Neural cell (in vitro differentiated cells): Measurements from ENCODE around the gene AASS. TPM values are rescaled to one million over a fixed set of nuclear protein-coding genes. Genes with fewer than 3 reads are reported as not detected.

Experiments used
- H2AFZ ChIP-seq: fragments of 200-600, 300-800 bp; sonication (generic), shearing (Covaris generic); 2 replicates; pipeline ENCODE4 v1.6.0; 2014; ENCODE audit warnings: low read depth, mild to moderate bottlenecking, antibody characterized with exemption, low read length, moderate library complexity
- H3F3A ChIP-seq: fragments of 200-600 bp; shearing (Covaris generic); 2 replicates; pipeline ENCODE4 v1.6.1; 2016; ENCODE audit warnings: mild to moderate bottlenecking, moderate library complexity, mixed read lengths, antibody characterized with exemption, low read length; ENCODE audit not compliant: insufficient read depth, poor library complexity, severe bottlenecking
- H3K27ac ChIP-seq: fragments of 200-600, 300-800 bp; sonication (generic), shearing (Covaris generic); 2 replicates; pipeline ENCODE4 v1.5.1; 2014; ENCODE audit warnings: mild to moderate bottlenecking, low read length, moderate library complexity
- H3K27me3 ChIP-seq: fragments of 300-800, 200-600 bp; sonication (generic), shearing (Covaris generic); 2 replicates; pipeline ENCODE4 v1.6.0; 2014; ENCODE audit warnings: mild to moderate bottlenecking, low read depth, low read length, moderate library complexity; ENCODE audit not compliant: insufficient read depth
- H3K36me3 ChIP-seq: fragments of 300-800, 200-600 bp; sonication (generic), shearing (Covaris generic); 2 replicates; pipeline ENCODE4 v1.5.1; 2014; ENCODE audit warnings: mild to moderate bottlenecking, antibody characterized with exemption, low read length, moderate library complexity; ENCODE audit not compliant: insufficient read depth
- H3K4me2 ChIP-seq: fragments of 300-800, 200-600 bp; sonication (generic), shearing (Covaris generic); 2 replicates; pipeline ENCODE4 v1.6.0; 2014; ENCODE audit warnings: mild to moderate bottlenecking, low read length
- H3K4me3 ChIP-seq: fragments of 300-800, 200-600 bp; sonication (generic), shearing (Covaris generic); 2 replicates; pipeline ENCODE4 v1.5.1; 2014; ENCODE audit warnings: mild to moderate bottlenecking, low read length, moderate library complexity
- H3K79me2 ChIP-seq: fragments of 200-600 bp; shearing (Covaris generic); replicated peaks from 2 replicates; pipeline ENCODE4 v1.6.0; 2014; ENCODE audit warnings: mild to moderate bottlenecking, low read length, moderate library complexity; ENCODE audit not compliant: insufficient read depth
- H3K9ac ChIP-seq: fragments of 300-800, 200-600 bp; sonication (generic), shearing (Covaris generic); 2 replicates; pipeline ENCODE4 v1.6.1; 2016; ENCODE audit warnings: mild to moderate bottlenecking, low read length, mixed read lengths
- H3K9me2 ChIP-seq: fragments of 200-600 bp; shearing (Covaris generic); 2 replicates; pipeline ENCODE4 v1.6.1; 2016; ENCODE audit warnings: mild to moderate bottlenecking, low read length, mixed read lengths; ENCODE audit not compliant: insufficient read depth
- H3K9me3 ChIP-seq: fragments of 200-600, 300-800 bp; sonication (generic), shearing (Covaris generic); 2 replicates; pipeline ENCODE4 v1.6.1; 2016; ENCODE audit warnings: mild to moderate bottlenecking, mixed run types, low read length, moderate library complexity, mixed read lengths
- H4K20me1 ChIP-seq: fragments of 200-600 bp; shearing (Covaris generic); 2 replicates; pipeline ENCODE4 v1.6.1; 2016; ENCODE audit warnings: mild to moderate bottlenecking, mixed run types; ENCODE audit not compliant: insufficient read depth
- EP300 ChIP-seq: fragments of 450-650 bp; conservative IDR thresholded peaks from 2 replicates; pipeline ENCODE4 v1.6.1; 2014; ENCODE audit warnings: antibody characterized with exemption, mild to moderate bottlenecking, moderate library complexity; ENCODE audit not compliant: poor library complexity, severe bottlenecking
- EZH2 ChIP-seq: fragments of 200-600, 300-800 bp; shearing (Covaris generic), sonication (generic); IDR thresholded peaks from 2 replicates; pipeline ENCODE4 v1.6.1; 2014; ENCODE audit warnings: antibody characterized with exemption, low read length, borderline replicate concordance, mild to moderate bottlenecking; ENCODE audit not compliant: insufficient read depth, poor library complexity, severe bottlenecking
- MXI1 ChIP-seq: fragments of 450-650 bp; conservative IDR thresholded peaks from 2 replicates; pipeline ENCODE4 v1.6.1; 2014; ENCODE audit warnings: antibody characterized with exemption, mild to moderate bottlenecking; ENCODE audit not compliant: poor library complexity, severe bottlenecking
- POLR2AphosphoS5 ChIP-seq: IDR thresholded peaks from 2 replicates; pipeline ENCODE4 v1.6.1; 2012
- RAD21 ChIP-seq: fragments of 450-650 bp; conservative IDR thresholded peaks from 2 replicates; pipeline ENCODE4 v1.6.1; 2014; ENCODE audit warnings: antibody characterized with exemption, mild to moderate bottlenecking, moderate library complexity
- SMC3 ChIP-seq: fragments of 450-650 bp; conservative IDR thresholded peaks from 2 replicates; pipeline ENCODE4 v1.6.1; 2014; ENCODE audit warnings: antibody characterized with exemption, mild to moderate bottlenecking, moderate library complexity; ENCODE audit not compliant: poor library complexity
- TAF1 ChIP-seq: IDR thresholded peaks from 2 replicates; pipeline ENCODE4 v1.6.1; 2012; ENCODE audit warnings: low read depth
- polyA plus RNA-seq: library from polyadenylated mRNA; depleted of rRNA; stranded (reverse); fragments of >200 nt; gene quantifications from 2 replicates; pipeline ENCODE4 v1.2.3, GENCODE V29; 2014
- TF ChIP-seq, protein P1 (sequence below): IDR thresholded peaks from 2 replicates; pipeline ENCODE4 v1.6.1; 2012; ENCODE audit warnings: borderline replicate concordance
- TF ChIP-seq, protein P2 (sequence below): fragments of 450-650 bp; IDR thresholded peaks from 2 replicates; pipeline ENCODE4 v1.5.1; 2014; ENCODE audit warnings: antibody characterized with exemption, mild to moderate bottlenecking, moderate library complexity; ENCODE audit not compliant: poor library complexity, severe bottlenecking

AASS gene
- polyA plus RNA-seq, 1 donor from 2014 or later = 12.5 TPM

DNA sequence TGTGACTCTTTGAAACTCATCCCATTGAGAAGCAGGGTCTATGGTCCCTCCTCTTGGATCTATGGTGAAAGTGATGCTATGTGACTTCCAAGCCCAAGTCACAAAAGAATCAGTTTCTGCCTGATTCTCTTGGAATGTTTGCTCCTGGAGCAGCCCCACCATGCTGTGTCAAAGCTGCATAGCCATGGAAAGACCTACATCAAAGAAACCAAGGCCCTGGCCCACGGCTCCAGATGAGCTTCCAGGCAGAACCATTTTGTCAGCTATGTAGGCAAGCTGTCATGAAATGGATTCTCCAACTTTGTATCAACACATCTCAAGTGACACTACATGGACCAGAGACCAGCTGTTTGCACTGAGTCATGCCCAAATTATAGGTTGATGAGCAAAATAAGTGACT is 77.0 kb downstream of the AASS start:
- Histone ChIP-seq H3K4me2 (no peak overlapping the region), H3K9ac (no peak overlapping the region), H3K9me3 (no peaks in the 10 kb centered on the region), H3K4me3 (no peak overlapping the region), H2AFZ (no peak overlapping the region), H3K27me3 (no peaks in the 10 kb centered on the region), H4K20me1 (no peaks in the 10 kb centered on the region), H3K79me2 (no peaks in the 10 kb centered on the region), H3K36me3 (no peaks in the 10 kb centered on the region), H3F3A (no peaks in the 10 kb centered on the region), H3K9me2 (no peaks in the 10 kb centered on the region), H3K27ac (no peak overlapping the region)
- TF ChIP-seq EZH2 = no peak
- TF ChIP-seq, protein P1, sequence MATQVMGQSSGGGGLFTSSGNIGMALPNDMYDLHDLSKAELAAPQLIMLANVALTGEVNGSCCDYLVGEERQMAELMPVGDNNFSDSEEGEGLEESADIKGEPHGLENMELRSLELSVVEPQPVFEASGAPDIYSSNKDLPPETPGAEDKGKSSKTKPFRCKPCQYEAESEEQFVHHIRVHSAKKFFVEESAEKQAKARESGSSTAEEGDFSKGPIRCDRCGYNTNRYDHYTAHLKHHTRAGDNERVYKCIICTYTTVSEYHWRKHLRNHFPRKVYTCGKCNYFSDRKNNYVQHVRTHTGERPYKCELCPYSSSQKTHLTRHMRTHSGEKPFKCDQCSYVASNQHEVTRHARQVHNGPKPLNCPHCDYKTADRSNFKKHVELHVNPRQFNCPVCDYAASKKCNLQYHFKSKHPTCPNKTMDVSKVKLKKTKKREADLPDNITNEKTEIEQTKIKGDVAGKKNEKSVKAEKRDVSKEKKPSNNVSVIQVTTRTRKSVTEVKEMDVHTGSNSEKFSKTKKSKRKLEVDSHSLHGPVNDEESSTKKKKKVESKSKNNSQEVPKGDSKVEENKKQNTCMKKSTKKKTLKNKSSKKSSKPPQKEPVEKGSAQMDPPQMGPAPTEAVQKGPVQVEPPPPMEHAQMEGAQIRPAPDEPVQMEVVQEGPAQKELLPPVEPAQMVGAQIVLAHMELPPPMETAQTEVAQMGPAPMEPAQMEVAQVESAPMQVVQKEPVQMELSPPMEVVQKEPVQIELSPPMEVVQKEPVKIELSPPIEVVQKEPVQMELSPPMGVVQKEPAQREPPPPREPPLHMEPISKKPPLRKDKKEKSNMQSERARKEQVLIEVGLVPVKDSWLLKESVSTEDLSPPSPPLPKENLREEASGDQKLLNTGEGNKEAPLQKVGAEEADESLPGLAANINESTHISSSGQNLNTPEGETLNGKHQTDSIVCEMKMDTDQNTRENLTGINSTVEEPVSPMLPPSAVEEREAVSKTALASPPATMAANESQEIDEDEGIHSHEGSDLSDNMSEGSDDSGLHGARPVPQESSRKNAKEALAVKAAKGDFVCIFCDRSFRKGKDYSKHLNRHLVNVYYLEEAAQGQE = no peak
- TF ChIP-seq EP300 = no peak
- TF ChIP-seq, protein P2, sequence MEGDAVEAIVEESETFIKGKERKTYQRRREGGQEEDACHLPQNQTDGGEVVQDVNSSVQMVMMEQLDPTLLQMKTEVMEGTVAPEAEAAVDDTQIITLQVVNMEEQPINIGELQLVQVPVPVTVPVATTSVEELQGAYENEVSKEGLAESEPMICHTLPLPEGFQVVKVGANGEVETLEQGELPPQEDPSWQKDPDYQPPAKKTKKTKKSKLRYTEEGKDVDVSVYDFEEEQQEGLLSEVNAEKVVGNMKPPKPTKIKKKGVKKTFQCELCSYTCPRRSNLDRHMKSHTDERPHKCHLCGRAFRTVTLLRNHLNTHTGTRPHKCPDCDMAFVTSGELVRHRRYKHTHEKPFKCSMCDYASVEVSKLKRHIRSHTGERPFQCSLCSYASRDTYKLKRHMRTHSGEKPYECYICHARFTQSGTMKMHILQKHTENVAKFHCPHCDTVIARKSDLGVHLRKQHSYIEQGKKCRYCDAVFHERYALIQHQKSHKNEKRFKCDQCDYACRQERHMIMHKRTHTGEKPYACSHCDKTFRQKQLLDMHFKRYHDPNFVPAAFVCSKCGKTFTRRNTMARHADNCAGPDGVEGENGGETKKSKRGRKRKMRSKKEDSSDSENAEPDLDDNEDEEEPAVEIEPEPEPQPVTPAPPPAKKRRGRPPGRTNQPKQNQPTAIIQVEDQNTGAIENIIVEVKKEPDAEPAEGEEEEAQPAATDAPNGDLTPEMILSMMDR = no peak
- no peak for TF ChIP-seq POLR2AphosphoS5
- no peak for TF ChIP-seq TAF1
- no peak for TF ChIP-seq SMC3
- TF ChIP-seq RAD21 = no peak
- no peak for TF ChIP-seq MXI1

DNA sequence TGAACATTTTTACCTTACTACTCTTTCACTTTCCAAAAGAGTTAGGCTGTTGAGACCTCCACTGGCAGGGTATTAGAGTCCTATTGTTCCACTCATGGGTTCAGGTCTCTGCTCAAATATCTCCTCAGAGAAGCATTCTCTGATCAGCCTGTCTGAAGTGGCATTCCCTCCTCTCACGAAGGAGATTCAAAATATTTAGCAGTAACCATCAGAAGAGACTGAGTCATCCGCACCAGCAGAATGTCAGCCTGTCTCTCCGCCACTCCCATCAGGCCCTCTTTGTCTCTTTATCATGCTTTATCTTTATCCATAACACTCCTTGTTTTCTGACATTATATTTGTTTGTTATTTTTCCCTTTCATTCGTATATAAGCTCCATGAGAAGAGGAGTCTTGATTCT is 79.1 kb downstream of the AASS start:
- H3K27me3 ChIP-seq = no peaks in the 10 kb centered on the region
- H3K79me2 ChIP-seq = no peaks in the 10 kb centered on the region
- TF ChIP-seq EZH2 (no peak), EP300 (no peak), RAD21 (no peak), TAF1 (no peak)
- TF ChIP-seq, protein P1 = no peak
- H3K4me3 ChIP-seq = no peak overlapping the region
- H3K4me2 ChIP-seq = no peak overlapping the region
- no peak overlapping the region for H2AFZ ChIP-seq
- no peaks in the 10 kb centered on the region for H3K9me2 ChIP-seq
- H3K27ac ChIP-seq = no peak overlapping the region
- no peaks in the 10 kb centered on the region for H3K36me3 ChIP-seq
- no peaks in the 10 kb centered on the region for H3K9me3 ChIP-seq
- H3F3A ChIP-seq = no peaks in the 10 kb centered on the region
- H4K20me1 ChIP-seq = no peaks in the 10 kb centered on the region
- no peak overlapping the region for H3K9ac ChIP-seq
